ENCODE results near the gene IQCB1.
"Not testable (repeated sequence)": the region's sequence is repeated elsewhere in the genome, so short reads cannot be mapped to it uniquely, and the experiment has no call there.

The IQCB1 gene

DNA sequence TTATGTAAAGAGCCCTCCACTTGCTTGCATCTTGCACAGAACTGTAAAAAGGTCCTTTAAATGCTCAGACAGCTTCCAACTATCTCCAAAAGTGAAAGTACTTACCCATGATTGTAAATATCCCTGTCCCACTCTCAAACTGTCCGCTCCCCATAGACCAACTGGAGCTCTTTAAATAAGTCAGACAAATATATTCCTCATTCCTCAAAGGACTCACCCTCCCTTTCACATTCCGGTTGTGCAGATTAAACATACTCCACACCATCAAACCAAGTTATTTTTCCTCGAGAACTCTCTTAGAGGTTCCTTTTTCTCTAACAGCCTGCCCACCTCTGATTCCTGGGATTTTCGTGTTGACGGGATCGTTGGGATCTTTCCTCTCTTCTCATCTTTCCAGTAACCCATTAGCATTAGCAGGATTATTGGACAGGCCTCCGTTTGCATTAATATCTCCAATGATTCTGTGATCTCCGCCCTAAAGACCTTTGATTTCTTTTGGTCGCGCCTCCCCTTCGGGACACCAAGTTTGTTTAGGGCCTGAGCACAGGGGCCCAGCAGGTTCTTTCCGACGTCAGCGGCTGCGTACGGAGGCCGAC lies 86.1 kb downstream of the IQCB1 start:
- DNase-seq (ENCODE audit: low read depth) = no peak

GRCh38 chr3:121747976-121748375 lies 86.9 kb downstream of the IQCB1 start:
- DNase-seq (ENCODE audit: low read depth) = no peak

- not testable (repeated sequence) for DNase-seq (ENCODE audit: low read depth)
Measured at GRCh38 chr3:121743106-121743505, 91.8 kb downstream of the IQCB1 start.

GRCh38 chr3:121740896-121741295 lies 94.0 kb downstream of the IQCB1 start:
- DNase-seq (ENCODE audit: low read depth) = no peak

DNA sequence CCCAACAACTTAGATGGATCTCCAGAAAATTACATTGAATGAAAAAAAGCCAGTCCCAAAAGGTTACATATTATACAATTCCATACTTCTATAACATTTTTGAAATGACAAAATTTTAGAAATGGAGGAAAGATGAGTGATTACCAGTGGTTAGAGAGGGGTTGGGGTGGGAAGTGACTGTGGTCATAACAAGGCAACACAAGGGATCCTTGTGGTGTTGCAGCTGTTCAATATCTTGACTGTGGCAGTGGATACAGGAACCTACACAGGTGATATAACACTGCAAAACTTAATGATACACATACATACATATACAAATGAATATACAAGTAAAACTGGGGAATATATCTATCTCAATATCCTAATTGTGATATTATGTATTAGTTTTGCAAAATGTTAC lies 95.0 kb downstream of the IQCB1 start:
- DNase-seq (ENCODE audit: low read depth) = no peak

- DNase-seq (ENCODE audit: low read depth) = no peak
Measured at GRCh38 chr3:121737644-121738043, 97.2 kb downstream of the IQCB1 start.

- DNase-seq (ENCODE audit: low read depth) = no peak
Measured at GRCh38 chr3:121736112-121736511, 98.7 kb downstream of the IQCB1 start.

- no peak for DNase-seq (ENCODE audit: low read depth)
Measured at GRCh38 chr3:121735047-121735696, 99.7 kb downstream of the IQCB1 start.

GRCh38 chr3:121730940-121731687 lies 103.7 kb downstream of the IQCB1 start:
- no peak for DNase-seq (ENCODE audit: low read depth)

- no peak for DNase-seq (ENCODE audit: low read depth)
Measured at GRCh38 chr3:121724130-121724529, 110.7 kb downstream of the IQCB1 start.

DNA sequence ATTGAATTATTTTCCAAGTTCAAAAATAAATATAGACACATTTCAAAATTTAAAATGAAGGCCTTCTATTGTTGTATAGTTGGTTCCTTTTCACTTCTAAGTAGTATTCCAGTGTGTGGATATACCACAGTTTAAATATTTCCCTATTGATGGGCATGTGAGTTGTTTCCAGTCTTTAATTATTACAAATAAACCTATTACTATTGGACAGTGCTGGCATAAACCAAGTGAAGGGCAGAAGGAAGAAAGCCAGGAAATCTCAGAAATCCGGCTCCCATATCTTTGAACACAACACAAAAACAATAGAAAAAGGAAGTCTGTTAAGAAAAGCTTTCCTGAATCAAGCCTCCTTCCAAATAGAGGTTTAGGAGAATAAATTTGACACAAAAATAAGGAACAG lies 111.4 kb downstream of the IQCB1 start:
- DNase-seq (ENCODE audit: low read depth) = no peak

- no peak for DNase-seq (ENCODE audit: low read depth)
Measured at GRCh38 chr3:121722411-121722810, 112.4 kb downstream of the IQCB1 start.

DNA sequence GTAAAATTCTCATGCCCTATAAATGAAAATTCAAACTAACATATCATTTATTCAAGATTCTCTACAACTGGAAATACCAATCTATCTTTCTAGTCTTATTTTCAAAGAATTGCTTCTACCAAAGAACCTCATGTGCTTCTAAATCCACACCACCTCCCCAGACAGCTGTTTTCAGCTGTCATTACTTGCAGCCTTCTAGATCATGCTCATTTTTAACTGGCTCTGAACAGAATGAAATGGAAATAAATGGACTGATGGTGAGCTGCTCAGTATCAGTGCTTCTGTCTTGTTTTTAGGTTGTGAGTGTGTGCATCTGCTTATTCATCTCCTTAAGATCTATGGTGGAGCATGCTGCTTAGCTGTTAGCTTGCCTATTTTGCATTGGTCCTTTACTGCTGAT lies 114.7 kb downstream of the IQCB1 start:
- DNase-seq (ENCODE audit: low read depth) = no peak
